NT2/D1 (cell line): ENCODE measurements around the gene TOM1L1.

ENCODE experiments used
- DNase-seq: peaks from one replicate; pipeline ENCODE4 v3.0.0-alpha.2; 2011; ENCODE audit warnings: low read depth, low spot score
- H3K27me3 ChIP-seq: 2 replicates; pipeline ENCODE4 v1.6.0; 2011; ENCODE audit warnings: mild to moderate bottlenecking; ENCODE audit not compliant: insufficient read length, insufficient read depth
- H3K36me3 ChIP-seq: 2 replicates; pipeline ENCODE4 v1.6.1; 2011; ENCODE audit warnings: mild to moderate bottlenecking, low read length, mixed read lengths; ENCODE audit not compliant: insufficient read depth, insufficient read length
- H3K4me1 ChIP-seq: 2 replicates; pipeline ENCODE4 v1.5.1; 2011; ENCODE audit not compliant: insufficient read depth, insufficient read length
- H3K4me3 ChIP-seq: 2 replicates; pipeline ENCODE4 v1.5.1; 2011; ENCODE audit warnings: low read depth; ENCODE audit not compliant: insufficient read length
- H3K9ac ChIP-seq: 2 replicates; pipeline ENCODE4 v1.6.0; 2011; ENCODE audit warnings: low read depth; ENCODE audit not compliant: insufficient read length
- H3K9me3 ChIP-seq: 2 replicates; pipeline ENCODE4 v1.5.1; 2011; ENCODE audit warnings: mild to moderate bottlenecking, low read length; ENCODE audit not compliant: insufficient read depth
- SUZ12 ChIP-seq: IDR thresholded peaks from 2 replicates; pipeline ENCODE4 v1.6.1; 2011; ENCODE audit not compliant: insufficient read length, insufficient read depth; ENCODE audit errors: extremely low read depth
- YY1 ChIP-seq: IDR thresholded peaks from 2 replicates; pipeline ENCODE4 v1.6.1; 2011; ENCODE audit not compliant: insufficient read length, insufficient read depth
- ZNF274 ChIP-seq: IDR thresholded peaks from 2 replicates; pipeline ENCODE4 v1.6.1; 2011; ENCODE audit warnings: mild to moderate bottlenecking, low read depth, low read length

The TOM1L1 gene

DNA sequence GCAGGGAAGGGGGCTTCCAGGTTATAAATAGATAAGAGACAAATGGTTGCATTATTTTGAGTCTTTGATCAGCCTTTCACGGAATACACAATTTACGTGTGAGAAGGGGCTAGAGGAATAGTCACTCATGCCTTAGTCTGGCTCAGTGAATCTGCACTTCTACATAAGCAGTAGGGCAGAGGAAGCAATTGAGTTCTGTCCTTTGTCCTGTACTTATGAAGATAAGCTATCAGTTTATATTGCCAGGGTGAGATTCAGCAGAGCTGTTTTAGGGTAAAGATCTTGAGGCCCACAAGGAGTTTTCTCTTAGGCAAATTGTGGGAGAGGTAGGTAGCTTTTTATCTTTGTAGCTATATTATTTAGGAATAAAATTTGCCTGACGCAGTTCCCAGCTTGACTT lies 33.3 kb downstream of the TOM1L1 start:
- Histone ChIP-seq H3K36me3 (peaks cover 64% of the 10 kb centered on the region), H3K4me1 (no peaks in the 10 kb centered on the region), H3K9ac (no peak overlapping the region), H3K9me3 (no peaks in the 10 kb centered on the region), H3K27me3 (no peaks in the 10 kb centered on the region), H3K4me3 (no peak overlapping the region)
- TF ChIP-seq ZNF274 = no peak
- no peak for TF ChIP-seq SUZ12
- TF ChIP-seq YY1 = no peak
- no peak for DNase-seq

DNA sequence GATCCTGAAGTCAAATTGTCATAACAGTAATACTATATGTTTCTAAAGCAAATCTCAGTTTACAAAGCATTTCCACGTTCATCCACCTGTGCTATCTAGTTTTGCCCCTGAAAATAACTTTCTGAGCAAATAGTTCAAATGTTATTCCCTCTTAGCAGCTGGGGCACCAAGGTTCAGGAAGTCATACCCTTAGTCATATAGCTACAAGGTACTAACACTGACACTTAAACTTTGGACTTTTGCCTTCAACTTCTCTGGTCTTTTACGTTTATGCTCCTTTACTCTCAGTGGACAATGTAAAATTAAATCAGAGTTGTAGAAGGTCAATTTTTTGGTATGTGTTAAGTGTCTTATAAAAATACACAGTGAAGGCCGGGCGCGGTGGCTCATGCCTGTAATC lies 34.8 kb downstream of the TOM1L1 start:
- H3K27me3 ChIP-seq = no peaks in the 10 kb centered on the region
- no peak for TF ChIP-seq SUZ12
- TF ChIP-seq YY1 = no peak
- no peak for TF ChIP-seq ZNF274

DNA sequence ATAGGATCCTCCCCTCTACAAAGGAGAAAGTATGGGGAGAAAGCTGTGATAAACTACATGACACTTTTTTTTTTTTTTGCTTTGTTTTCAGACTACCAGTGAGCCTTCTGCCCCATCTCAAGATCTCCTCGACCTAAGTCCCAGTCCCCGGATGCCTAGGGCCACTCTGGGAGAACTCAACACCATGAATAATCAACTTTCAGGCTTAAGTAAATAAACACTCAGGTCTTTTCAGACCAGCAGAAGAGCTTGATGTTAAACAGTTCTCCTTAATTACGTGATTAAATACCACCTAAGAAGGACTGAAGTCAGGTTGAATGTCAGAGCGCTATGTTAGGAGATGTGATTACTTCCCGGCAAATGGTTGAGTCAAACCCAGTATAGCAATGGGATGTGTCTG lies 36.4 kb downstream of the TOM1L1 start:
- no peaks in the 10 kb centered on the region for H3K4me1 ChIP-seq
- H3K9me3 ChIP-seq = no peaks in the 10 kb centered on the region
- TF ChIP-seq ZNF274 (no peak), YY1 (no peak), SUZ12 (no peak)
- H3K27me3 ChIP-seq = no peaks in the 10 kb centered on the region
- no peak overlapping the region for H3K9ac ChIP-seq
- H3K4me3 ChIP-seq = no peak overlapping the region
- peaks cover 58% of the 10 kb centered on the region for H3K36me3 ChIP-seq
- DNase-seq = no peak

More for the DNA sequence above, 34.8 kb downstream of the TOM1L1 start:
- H3K9ac ChIP-seq = no peak overlapping the region
- H3K4me1 ChIP-seq = no peaks in the 10 kb centered on the region
- H3K4me3 ChIP-seq = no peak overlapping the region
- H3K36me3 ChIP-seq = peaks cover 64% of the 10 kb centered on the region
- no peaks in the 10 kb centered on the region for H3K9me3 ChIP-seq
- DNase-seq = no peak

DNA sequence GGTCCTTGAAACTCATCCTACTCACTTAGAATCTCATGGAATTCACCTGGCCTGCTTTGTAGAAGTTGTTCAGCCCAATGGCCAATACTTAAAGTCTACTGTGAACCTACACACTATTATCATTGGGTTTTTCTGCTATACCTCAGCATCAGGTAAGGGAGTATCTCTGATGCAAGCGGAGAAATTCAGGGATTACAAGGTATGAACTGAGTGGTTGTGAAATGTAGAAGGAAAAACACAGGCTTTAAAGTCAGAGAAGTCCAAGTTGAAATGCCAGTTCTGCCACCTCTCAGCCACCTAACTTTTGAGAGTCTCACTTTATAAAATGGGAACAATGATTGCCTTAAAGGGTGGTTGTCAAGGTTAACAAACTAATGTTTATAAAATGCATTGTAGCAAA lies 36.8 kb downstream of the TOM1L1 start:
- no peak for DNase-seq
- H3K9ac ChIP-seq = no peak overlapping the region
- H3K36me3 ChIP-seq = peaks cover 60% of the 10 kb centered on the region

DNA sequence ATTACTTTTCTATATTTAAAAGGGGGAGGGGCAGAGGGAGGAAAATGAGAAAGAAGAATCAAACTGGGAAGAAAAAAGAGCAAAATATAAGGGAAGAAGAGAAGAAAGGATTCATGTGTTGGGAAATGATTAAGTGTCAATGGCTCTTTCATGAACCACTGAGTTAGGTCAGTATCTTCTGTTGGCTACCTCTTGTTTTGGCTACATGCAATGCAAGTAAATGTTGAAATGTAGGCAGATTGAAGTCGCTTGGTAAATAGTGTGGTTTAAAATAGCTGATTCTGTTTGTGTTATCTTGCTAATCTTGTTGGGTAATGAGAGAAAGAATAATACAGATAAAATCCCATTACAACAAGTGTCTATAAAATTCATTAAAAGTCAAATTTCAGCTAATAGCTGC lies 40.6 kb downstream of the TOM1L1 start:
- DNase-seq = no peak
- H3K27me3 ChIP-seq = no peaks in the 10 kb centered on the region
- H3K36me3 ChIP-seq = peaks cover 45% of the 10 kb centered on the region
- H3K9ac ChIP-seq = no peak overlapping the region
- H3K4me1 ChIP-seq = no peaks in the 10 kb centered on the region
- no peak overlapping the region for H3K4me3 ChIP-seq
- H3K9me3 ChIP-seq = no peaks in the 10 kb centered on the region
- TF ChIP-seq ZNF274 (no peak), SUZ12 (no peak), YY1 (no peak)

More for the DNA sequence above, 36.8 kb downstream of the TOM1L1 start:
- H3K27me3 ChIP-seq = no peaks in the 10 kb centered on the region
- TF ChIP-seq ZNF274 (no peak), YY1 (no peak), SUZ12 (no peak)
- no peaks in the 10 kb centered on the region for H3K4me1 ChIP-seq
- H3K9me3 ChIP-seq = no peaks in the 10 kb centered on the region
- no peak overlapping the region for H3K4me3 ChIP-seq

DNA sequence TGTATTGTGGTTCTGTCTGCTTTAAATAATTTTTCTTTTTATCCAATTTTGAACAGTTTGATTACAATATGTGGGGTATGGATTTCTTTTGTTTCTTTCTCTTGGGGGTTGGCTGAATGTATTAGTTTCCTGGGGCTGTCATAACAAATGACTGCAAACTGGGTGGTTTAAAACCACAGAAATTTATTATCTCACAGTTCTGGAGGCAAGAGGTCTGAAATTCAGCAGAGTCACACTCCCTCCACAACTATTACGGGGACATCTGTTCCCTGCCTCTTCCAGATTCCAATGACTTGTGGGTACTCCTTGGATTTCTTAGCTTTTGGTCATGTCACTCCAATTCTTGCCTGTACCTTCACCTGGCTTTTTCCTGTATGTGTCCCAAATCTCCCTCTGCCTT lies 44.1 kb downstream of the TOM1L1 start:
- TF ChIP-seq ZNF274 (no peak), YY1 (no peak), SUZ12 (no peak)
- Histone ChIP-seq H3K36me3 (peaks cover 45% of the 10 kb centered on the region), H3K9me3 (no peaks in the 10 kb centered on the region), H3K27me3 (no peaks in the 10 kb centered on the region), H3K9ac (no peak overlapping the region), H3K4me3 (no peak overlapping the region), H3K4me1 (no peaks in the 10 kb centered on the region)
- no peak for DNase-seq

DNA sequence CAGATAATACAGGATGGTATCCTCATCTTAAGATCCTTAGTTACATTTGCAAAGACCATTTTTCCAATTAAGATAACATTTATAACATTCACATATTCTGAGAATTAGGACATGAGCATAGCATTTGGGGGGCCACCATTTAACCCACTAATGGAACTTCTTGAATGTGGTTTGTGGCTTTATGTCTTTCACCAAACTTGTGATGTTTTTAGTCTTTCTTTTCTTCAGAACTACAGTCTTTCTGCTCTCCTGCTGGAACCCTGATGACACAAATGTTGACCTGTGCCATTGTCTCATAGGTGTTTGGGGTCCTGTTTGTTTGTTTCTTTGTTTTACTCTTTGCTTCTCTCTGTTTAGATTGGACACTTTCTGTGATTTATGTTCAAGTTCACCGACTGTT lies 44.6 kb downstream of the TOM1L1 start:
- TF ChIP-seq SUZ12 (no peak), YY1 (no peak), ZNF274 (no peak)
- peaks cover 47% of the 10 kb centered on the region for H3K36me3 ChIP-seq

DNA sequence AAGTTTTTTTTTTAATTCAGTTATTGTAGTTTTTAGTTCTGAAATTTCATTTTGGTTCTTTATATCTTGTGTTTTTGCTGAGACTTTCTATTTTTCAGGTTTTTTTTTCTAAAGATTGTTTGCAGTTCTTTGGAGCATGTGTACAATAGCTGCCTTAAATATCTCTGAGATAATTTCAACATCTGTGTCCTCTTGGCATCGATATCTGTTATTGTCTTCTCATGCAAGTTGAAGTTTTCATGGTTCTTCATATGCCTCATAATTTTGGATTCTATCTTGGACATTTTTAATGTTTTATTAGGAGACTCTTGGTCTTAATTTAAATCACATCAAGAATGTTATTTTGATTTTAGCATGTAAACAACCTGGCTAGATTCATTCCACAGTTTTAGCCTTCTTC lies 45.0 kb downstream of the TOM1L1 start:
- no peak for TF ChIP-seq ZNF274
- no peaks in the 10 kb centered on the region for H3K4me1 ChIP-seq
- H3K9me3 ChIP-seq = no peaks in the 10 kb centered on the region
- peaks cover 51% of the 10 kb centered on the region for H3K36me3 ChIP-seq
- no peak overlapping the region for H3K9ac ChIP-seq
- no peak overlapping the region for H3K4me3 ChIP-seq
- DNase-seq = no peak
- H3K27me3 ChIP-seq = no peaks in the 10 kb centered on the region

More for the DNA sequence above, 44.6 kb downstream of the TOM1L1 start:
- Histone ChIP-seq H3K4me3 (no peak overlapping the region), H3K9ac (no peak overlapping the region), H3K4me1 (no peaks in the 10 kb centered on the region), H3K9me3 (no peaks in the 10 kb centered on the region), H3K27me3 (no peaks in the 10 kb centered on the region)
- no peak for DNase-seq
